Stimulated activated effector memory CD8-positive, alpha-beta T cell treated with anti-CD3 and anti-CD28 coated beads, Interleukin-12 subunit alpha, Interleukin-12 subunit beta, amount 100 ng/mL, for 72 hours (primary cell): Measurements from ENCODE around the gene NEUROD1.

ENCODE experiments used
- ATAC-seq: fragments of 150-1000 bp; cut with Tn5 transposase; 2 replicates; pipeline ENCODE4 v1.10.0; 2021
- DNase-seq, 2 donors: peaks; one replicate each; pipeline ENCODE4 v3.0.0; 2021 to 2022; ENCODE audit warnings: low spot score in 2 of 2
- H3K27ac Mint-ChIP-seq: one replicate; pipeline ENCODE4 v1.8.0; 2022; ENCODE audit warnings: mild to moderate bottlenecking, mixed read lengths
- H3K36me3 Mint-ChIP-seq: one replicate; pipeline ENCODE4 v1.8.0; 2022; ENCODE audit warnings: mild to moderate bottlenecking, mixed read lengths
- H3K4me1 Mint-ChIP-seq: one replicate; pipeline ENCODE4 v1.8.0; 2022; ENCODE audit warnings: mixed read lengths
- H3K4me3 Mint-ChIP-seq: one replicate; pipeline ENCODE4 v1.8.0; 2022; ENCODE audit warnings: mild to moderate bottlenecking, mixed read lengths
- H3K9me3 Mint-ChIP-seq: one replicate; pipeline ENCODE4 v1.8.0; 2022; ENCODE audit warnings: mixed read lengths

The NEUROD1 gene

GRCh38 chr2:181627545-181627944 lies 52.8 kb downstream of the NEUROD1 start:
- ATAC-seq, result no peak
- no peaks in the 10 kb centered on the region for H3K4me1 Mint-ChIP-seq
- H3K36me3 Mint-ChIP-seq, result no peaks in the 10 kb centered on the region
- H3K4me3 Mint-ChIP-seq, result no peak overlapping the region
- no peaks in the 10 kb centered on the region for H3K9me3 Mint-ChIP-seq
- DNase-seq, result no peak
- H3K27ac Mint-ChIP-seq, result no peak overlapping the region

GRCh38 chr2:181626671-181627070 lies 53.6 kb downstream of the NEUROD1 start:
- no peaks in the 10 kb centered on the region for H3K36me3 Mint-ChIP-seq
- no peak overlapping the region for H3K4me3 Mint-ChIP-seq
- H3K9me3 Mint-ChIP-seq, result no peaks in the 10 kb centered on the region
- DNase-seq, result no peak
- H3K27ac Mint-ChIP-seq, result no peak overlapping the region
- ATAC-seq, result no peak
- no peaks in the 10 kb centered on the region for H3K4me1 Mint-ChIP-seq
